ENCODE data around the gene CNTN1. TPM values are rescaled to one million over a fixed set of nuclear protein-coding genes. Genes with fewer than 3 reads are reported as not detected.

Gene CNTN1
- total RNA-seq, 2 donors from 2014 or later: not detected

- peaks cover 10% of the 10 kb centered on the region for H3K9me3 Mint-ChIP-seq
- ATAC-seq (no peak), DNase-seq (ENCODE audit: low spot score) (no peak)
- no peaks in the 10 kb centered on the region for H3K4me1 Mint-ChIP-seq (ENCODE audit: low read depth in 2 of 2)
- H3K4me3 Mint-ChIP-seq: no peak overlapping the region
- no peaks in the 10 kb centered on the region for H3K27me3 Mint-ChIP-seq
- no peaks in the 10 kb centered on the region for H3K36me3 Mint-ChIP-seq
- no peak overlapping the region for H3K27ac Mint-ChIP-seq
These were observed 19.4 kb upstream of the CNTN1 start for GRCh38 chr12:40672741-40673271.

- peaks cover 18% of the 10 kb centered on the region for H3K9me3 Mint-ChIP-seq
- DNase-seq (ENCODE audit: low spot score): no peak
- H3K4me1 Mint-ChIP-seq (ENCODE audit: low read depth in 2 of 2): no peaks in the 10 kb centered on the region
- H3K27ac Mint-ChIP-seq: no peak overlapping the region
- H3K36me3 Mint-ChIP-seq: peaks cover 6% of the 10 kb centered on the region
- H3K4me3 Mint-ChIP-seq: no peak overlapping the region
- no peak for ATAC-seq
- H3K27me3 Mint-ChIP-seq: no peaks in the 10 kb centered on the region
These were observed 11.1 kb upstream of the CNTN1 start for GRCh38 chr12:40681148-40681547.

DNA sequence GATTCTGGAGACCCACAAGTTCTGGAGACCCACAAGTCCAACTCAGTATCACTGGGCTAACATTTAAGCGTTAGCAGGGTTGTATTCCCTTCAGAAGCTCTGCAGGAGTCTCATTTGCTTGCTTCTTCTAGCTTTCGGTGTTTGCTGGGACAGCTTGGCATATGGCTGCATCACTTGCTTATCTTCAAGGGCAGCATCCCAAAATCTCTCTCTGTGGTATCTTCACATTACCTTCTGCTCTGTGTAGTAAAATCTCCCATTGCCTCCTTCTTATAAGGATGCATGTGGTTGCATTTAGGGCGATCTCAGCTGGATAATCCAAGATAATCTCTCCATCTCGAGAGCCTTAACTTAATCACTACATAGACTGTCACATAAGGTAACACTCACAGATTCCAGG, 7.3 kb upstream of the CNTN1 start:
- H3K36me3 Mint-ChIP-seq: peaks cover 6% of the 10 kb centered on the region
- H3K27me3 Mint-ChIP-seq: no peaks in the 10 kb centered on the region
- no peak for DNase-seq (ENCODE audit: low spot score)
- H3K27ac Mint-ChIP-seq: no peak overlapping the region
- H3K9me3 Mint-ChIP-seq: peaks cover 8% of the 10 kb centered on the region
- H3K4me1 Mint-ChIP-seq (ENCODE audit: low read depth in 2 of 2): no peaks in the 10 kb centered on the region
- no peak overlapping the region for H3K4me3 Mint-ChIP-seq
- ATAC-seq: no peak

- no peaks in the 10 kb centered on the region for H3K4me1 Mint-ChIP-seq (ENCODE audit: low read depth in 2 of 2)
- peaks cover 3% of the 10 kb centered on the region for H3K9me3 Mint-ChIP-seq
- peaks cover 0 to 5% of the 10 kb centered on the region in 2 donors for H3K27me3 Mint-ChIP-seq
- H3K4me3 Mint-ChIP-seq: no peak overlapping the region
- H3K36me3 Mint-ChIP-seq: no peaks in the 10 kb centered on the region
- no peak for DNase-seq (ENCODE audit: low spot score)
- H3K27ac Mint-ChIP-seq: no peak overlapping the region
- ATAC-seq: no peak
These were observed 4.0 kb upstream of the CNTN1 start for GRCh38 chr12:40688085-40688725.

DNA sequence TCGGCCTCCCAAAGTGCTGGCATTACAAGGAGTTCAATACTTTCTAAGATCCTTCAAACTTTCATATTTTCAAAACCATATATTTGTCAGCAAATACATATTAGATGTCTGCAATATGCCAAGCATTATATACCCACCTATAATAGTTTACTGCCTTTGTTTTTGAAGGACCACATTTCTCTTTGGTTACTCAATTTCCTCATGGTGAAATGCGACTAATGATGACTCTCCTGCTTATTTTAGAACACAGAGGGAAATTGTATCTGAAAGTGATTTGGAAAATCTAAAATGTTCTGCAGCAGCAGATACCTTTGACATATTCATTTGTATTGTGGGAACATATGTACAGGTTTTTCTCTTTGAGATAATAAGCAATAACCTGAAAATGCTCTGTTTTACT, 2.7 kb upstream of the CNTN1 start:
- peaks cover 3% of the 10 kb centered on the region for H3K9me3 Mint-ChIP-seq
- no peak overlapping the region for H3K27ac Mint-ChIP-seq

DNA sequence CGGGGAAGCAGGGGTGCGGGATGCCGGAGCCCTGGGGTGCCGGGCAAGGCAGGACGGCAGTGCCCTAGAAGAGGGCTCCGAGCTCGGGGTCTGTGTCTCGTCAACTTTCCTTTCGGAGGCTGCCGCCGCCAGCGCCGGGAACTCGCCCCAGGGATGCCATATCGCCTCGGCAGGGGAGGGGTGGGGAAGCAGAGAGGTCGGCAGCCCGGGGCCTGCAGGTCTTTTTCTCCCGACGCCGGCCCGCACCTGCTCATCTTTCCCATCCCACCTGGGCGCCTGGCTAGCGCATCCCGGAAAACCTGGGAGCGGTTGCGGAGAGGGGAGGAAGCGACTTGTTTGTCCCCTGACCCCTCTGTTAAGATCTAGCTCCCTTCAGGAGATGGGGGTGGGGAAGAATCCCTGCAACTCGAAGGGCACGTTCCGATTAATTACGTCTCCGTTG, 547 bp downstream of the CNTN1 start:
- Mint-ChIP-seq H3K36me3 (no peaks in the 10 kb centered on the region), H3K9me3 (peaks cover 3% of the 10 kb centered on the region), H3K27ac (no peak overlapping the region), H3K4me3 (no peak overlapping the region), H3K4me1 (ENCODE audit: low read depth in 2 of 2) (no peaks in the 10 kb centered on the region), H3K27me3 (peaks cover 0 to 6% of the 10 kb centered on the region in 2 donors)
- no peak for DNase-seq (ENCODE audit: low spot score)
- no peak for ATAC-seq

More for the DNA sequence above, 2.7 kb upstream of the CNTN1 start:
- ATAC-seq (no peak), DNase-seq (ENCODE audit: low spot score) (no peak)
- Mint-ChIP-seq H3K27me3 (peaks cover 0 to 6% of the 10 kb centered on the region in 2 donors), H3K4me3 (no peak overlapping the region), H3K4me1 (ENCODE audit: low read depth in 2 of 2) (no peaks in the 10 kb centered on the region), H3K36me3 (no peaks in the 10 kb centered on the region)

DNA sequence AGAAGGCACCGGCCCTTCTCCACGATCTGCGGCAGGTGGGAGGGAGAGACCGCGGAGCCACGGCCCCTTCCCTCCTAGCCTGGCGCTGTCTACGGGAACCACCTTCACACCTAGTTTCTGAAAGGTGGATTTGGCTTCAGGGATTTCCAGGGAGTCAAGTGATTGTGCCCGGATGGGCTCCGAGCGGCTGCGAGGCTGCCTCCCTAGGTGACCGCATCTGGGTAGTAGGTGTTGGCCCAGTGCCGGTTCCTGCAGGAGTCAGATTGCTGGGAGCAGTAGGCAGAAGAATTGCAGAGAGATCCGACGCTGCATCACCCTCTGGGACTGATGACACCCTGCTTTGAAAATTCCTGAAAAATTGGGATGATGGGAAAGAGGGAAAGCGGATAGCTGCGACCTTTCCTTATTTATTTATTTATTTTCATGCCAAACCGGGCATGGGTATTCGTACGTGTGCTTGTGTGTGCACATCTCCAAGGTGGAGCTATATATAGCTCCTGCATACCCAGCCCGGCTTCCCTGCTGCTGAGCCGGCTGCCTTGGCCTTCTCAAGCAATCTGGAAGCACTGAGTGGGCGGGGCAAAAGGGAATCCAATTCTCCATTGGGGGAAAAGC, 1.1 kb downstream of the CNTN1 start:
- Mint-ChIP-seq H3K9me3 (peaks cover 3% of the 10 kb centered on the region), H3K36me3 (no peaks in the 10 kb centered on the region), H3K4me1 (ENCODE audit: low read depth in 2 of 2) (no peaks in the 10 kb centered on the region), H3K27ac (no peak overlapping the region), H3K4me3 (no peak overlapping the region), H3K27me3 (peaks cover 0 to 6% of the 10 kb centered on the region in 2 donors)
- DNase-seq (ENCODE audit: low spot score) (no peak), ATAC-seq (peak in 1 of 2 donors; percentile 20)

DNA sequence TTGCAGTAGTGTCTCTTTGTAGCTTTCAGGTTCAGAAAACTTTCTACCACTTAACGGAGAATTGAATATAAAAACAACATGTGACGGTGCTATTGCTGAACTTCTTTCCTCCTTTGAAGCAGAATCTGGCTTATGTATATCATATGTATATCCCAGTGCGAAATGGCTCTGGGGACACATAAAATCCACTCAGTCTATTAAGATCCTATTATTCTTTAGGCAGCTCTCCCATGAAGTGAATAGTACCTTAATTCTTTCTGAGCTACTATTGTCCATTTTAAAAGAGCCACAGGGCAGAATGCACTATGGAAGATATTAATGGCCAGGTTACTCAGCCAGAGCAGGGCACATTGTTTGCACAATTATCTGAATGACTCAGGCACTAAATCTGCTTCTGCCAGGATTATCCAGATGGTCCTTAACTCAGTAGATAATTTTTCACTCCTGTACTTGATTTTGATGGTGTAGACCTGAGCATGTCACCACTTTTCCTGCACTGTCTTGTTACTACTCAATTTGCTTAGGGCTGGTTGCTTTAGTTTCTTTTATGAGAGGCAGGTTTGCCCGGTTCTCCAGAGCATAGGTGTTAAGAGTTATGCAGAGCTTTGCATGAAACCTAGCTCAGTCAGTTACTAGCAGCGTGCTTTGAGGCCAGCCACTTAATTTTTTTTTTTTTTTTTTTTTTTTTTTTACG, 5.5 kb downstream of the CNTN1 start:
- Mint-ChIP-seq H3K27me3 (peaks cover 0 to 3% of the 10 kb centered on the region in 2 donors), H3K27ac (no peak overlapping the region), H3K9me3 (peaks cover 5% of the 10 kb centered on the region)

GRCh38 chr12:40701756-40702155, 9.5 kb downstream of the CNTN1 start:
- Mint-ChIP-seq H3K9me3 (peaks cover 8% of the 10 kb centered on the region), H3K4me3 (no peak overlapping the region), H3K4me1 (ENCODE audit: low read depth in 2 of 2) (no peaks in the 10 kb centered on the region), H3K27ac (no peak overlapping the region), H3K27me3 (no peaks in the 10 kb centered on the region), H3K36me3 (no peaks in the 10 kb centered on the region)
- DNase-seq (ENCODE audit: low spot score) (no peak), ATAC-seq (no peak)

More for the DNA sequence above, 5.5 kb downstream of the CNTN1 start:
- no peak overlapping the region for H3K4me3 Mint-ChIP-seq
- H3K36me3 Mint-ChIP-seq: no peaks in the 10 kb centered on the region
- H3K4me1 Mint-ChIP-seq (ENCODE audit: low read depth in 2 of 2): no peaks in the 10 kb centered on the region
- no peak for DNase-seq (ENCODE audit: low spot score)
- no peak for ATAC-seq

DNA sequence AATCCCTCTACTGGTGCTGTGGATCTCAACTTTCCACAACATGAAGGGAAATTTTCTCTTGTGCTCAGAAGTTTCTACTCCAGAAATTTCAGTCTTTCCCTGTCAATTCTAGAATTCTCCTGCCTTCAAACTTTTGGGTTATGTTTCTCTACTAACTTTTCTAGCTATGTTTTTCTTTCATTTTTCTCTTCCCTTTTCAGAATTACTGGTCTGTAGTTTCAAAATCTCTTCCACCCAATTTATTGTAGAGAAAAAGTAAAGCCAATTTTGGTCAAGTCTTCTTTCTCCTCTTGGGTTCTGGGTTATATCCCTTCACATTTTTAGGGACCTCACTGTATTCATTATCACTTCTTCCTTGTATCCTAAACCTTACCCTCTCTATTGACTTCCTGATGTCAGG, 18.9 kb downstream of the CNTN1 start:
- Mint-ChIP-seq H3K27me3 (no peaks in the 10 kb centered on the region), H3K4me1 (ENCODE audit: low read depth in 2 of 2) (no peaks in the 10 kb centered on the region), H3K9me3 (peaks cover 18% of the 10 kb centered on the region), H3K27ac (no peak overlapping the region), H3K36me3 (no peaks in the 10 kb centered on the region), H3K4me3 (no peak overlapping the region)
- ATAC-seq (no peak), DNase-seq (ENCODE audit: low spot score) (no peak)

GRCh38 chr12:40714636-40715035, 22.4 kb downstream of the CNTN1 start:
- Mint-ChIP-seq H3K36me3 (no peaks in the 10 kb centered on the region), H3K27ac (no peak overlapping the region), H3K9me3 (peaks cover 11% of the 10 kb centered on the region), H3K4me1 (ENCODE audit: low read depth in 2 of 2) (no peaks in the 10 kb centered on the region), H3K4me3 (no peak overlapping the region), H3K27me3 (no peaks in the 10 kb centered on the region)
- DNase-seq (ENCODE audit: low spot score): no peak
- ATAC-seq: no peak

DNA sequence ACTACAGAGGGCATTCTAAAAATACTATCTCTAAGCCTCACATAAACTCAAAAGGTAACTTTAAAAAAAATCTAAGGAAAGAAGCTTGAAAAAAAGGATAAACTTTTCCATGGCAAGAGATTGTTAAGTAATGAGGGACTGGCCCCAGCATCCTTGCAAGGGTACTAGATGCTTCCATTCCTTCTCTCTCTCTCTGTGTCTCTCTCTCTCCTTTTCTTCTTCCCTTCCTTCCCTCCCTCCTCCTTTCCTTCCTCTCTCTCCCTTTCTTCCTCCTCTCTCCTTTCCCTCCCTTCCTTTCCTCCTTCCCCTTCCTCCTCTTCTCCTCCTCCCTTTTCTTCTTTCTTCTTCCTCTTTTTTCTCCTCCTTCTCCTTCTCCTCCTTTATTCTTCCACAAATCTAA, 23.8 kb downstream of the CNTN1 start:
- ATAC-seq: no peak
- Mint-ChIP-seq H3K4me1 (ENCODE audit: low read depth in 2 of 2) (no peaks in the 10 kb centered on the region), H3K27me3 (no peaks in the 10 kb centered on the region), H3K9me3 (peaks cover 11% of the 10 kb centered on the region), H3K4me3 (no peak overlapping the region), H3K27ac (no peak overlapping the region), H3K36me3 (no peaks in the 10 kb centered on the region)
- DNase-seq (ENCODE audit: low spot score): no peak

- ATAC-seq (no peak), DNase-seq (ENCODE audit: low spot score) (no peak)
- Mint-ChIP-seq H3K36me3 (no peaks in the 10 kb centered on the region), H3K27me3 (no peaks in the 10 kb centered on the region), H3K27ac (no peak overlapping the region), H3K4me1 (ENCODE audit: low read depth in 2 of 2) (no peaks in the 10 kb centered on the region), H3K4me3 (no peak overlapping the region), H3K9me3 (peaks cover 3% of the 10 kb centered on the region)
These were observed 25.3 kb downstream of the CNTN1 start for GRCh38 chr12:40717576-40717975.

GRCh38 chr12:40718878-40719372, 26.7 kb downstream of the CNTN1 start:
- no peak for DNase-seq (ENCODE audit: low spot score)
- Mint-ChIP-seq H3K4me1 (ENCODE audit: low read depth in 2 of 2) (no peaks in the 10 kb centered on the region), H3K27ac (no peak overlapping the region), H3K27me3 (no peaks in the 10 kb centered on the region), H3K36me3 (no peaks in the 10 kb centered on the region), H3K4me3 (no peak overlapping the region), H3K9me3 (peaks cover under 1% of the 10 kb centered on the region)
- ATAC-seq: no peak

Measured in natural killer cell treated with Interleukin-12 subunit alpha and Interleukin-12 subunit beta and Interleukin-15 and Interleukin-18, amount 100 ng/mL, for 72 hours (primary cell).